HepG2 (cell line): ENCODE data around the gene ZFP69. TPM values are rescaled to one million over a fixed set of nuclear protein-coding genes. Genes with fewer than 3 reads are reported as not detected.

Experiments used
- ARID2 ChIP-seq: sonication (generic); formaldehyde crosslinking; IDR thresholded peaks from 2 replicates; pipeline ENCODE4 v1.8.1; 2022; ENCODE audit warnings: mild to moderate bottlenecking, missing genetic modification reagents, borderline replicate concordance
- ATRX ChIP-seq: sonication (generic); formaldehyde crosslinking; IDR thresholded peaks from 2 replicates; pipeline ENCODE4 v1.4.0; 2020; ENCODE audit warnings: missing genetic modification reagents, borderline replicate concordance
- FOXA1 ChIP-seq, 2 experiments: fragments of 450-650 bp in 1 of 2; sonication (generic) in 1 of 2; formaldehyde crosslinking in 1 of 2; IDR thresholded peaks; 2 replicates each; pipeline versions ENCODE4 v1.4.0 to v1.6.1; 2016 to 2020; ENCODE audit warnings: missing genetic modification reagents in 1 of 2
- GABPA ChIP-seq, 2 experiments: IDR thresholded peaks; 2 replicates each; pipeline ENCODE4 v1.6.1; 2011 to 2016; ENCODE audit warnings: low read depth in 2 of 2, low read length in 1 of 2, missing biosample characterization in 1 of 2, missing genetic modification characterization in 1 of 2
- JUNB ChIP-seq: sonication (generic); formaldehyde crosslinking; IDR thresholded peaks from 2 replicates; pipeline ENCODE4 v1.8.0; 2022; ENCODE audit warnings: missing genetic modification reagents, mild to moderate bottlenecking, borderline replicate concordance
- KLF6 ChIP-seq: IDR thresholded peaks from 2 replicates; pipeline ENCODE4 v1.8.0; 2016; ENCODE audit warnings: missing biosample characterization, missing genetic modification reagents
- NCOA5 ChIP-seq: sonication (generic); formaldehyde crosslinking; IDR thresholded peaks from 2 replicates; pipeline ENCODE4 v1.4.0; 2020; ENCODE audit warnings: missing genetic modification reagents
- ZFX ChIP-seq: sonication (generic); formaldehyde crosslinking; IDR thresholded peaks from 2 replicates; pipeline ENCODE4 v1.4.0; 2020; ENCODE audit warnings: mild to moderate bottlenecking, low read depth, missing genetic modification reagents, moderate library complexity
- ZNF530 ChIP-seq: sonication (generic); formaldehyde crosslinking; IDR thresholded peaks from 2 replicates; pipeline ENCODE4 v1.5.0; 2020; ENCODE audit warnings: low read depth, mild to moderate bottlenecking, missing genetic modification reagents
- polyA plus RNA-seq, 8 experiments: library from polyadenylated mRNA; depleted of rRNA in 3 of 8; stranded (reverse) in 7 of 8; unstranded in 1 of 8; fragments of >200 nt; fragmentation: Illumina TruSeq in 4 of 8; extraction: Trizol in 4 of 8; gene quantifications; 2 replicates each; pipeline versions ENCODE4 v1.2.1 to v1.2.3, GENCODE V29; 2011 to 2016; ENCODE audit warnings: low read depth in 4 of 8, missing spikeins in 1 of 8, mixed read lengths in 1 of 8; ENCODE audit not compliant: insufficient read depth in 1 of 8
- total RNA-seq, 5 experiments: library from RNA; depleted of rRNA; stranded (reverse); fragments of >200 nt; fragmentation: Illumina TruSeq; extraction: Trizol; gene quantifications; 2 replicates each; pipeline ENCODE4 v1.2.3, GENCODE V29; 2016; ENCODE audit warnings: low read depth in 1 of 5
- TF ChIP-seq, protein P1 (sequence below): sonication (generic); formaldehyde crosslinking; IDR thresholded peaks from 2 replicates; pipeline ENCODE4 v1.5.0; 2020; ENCODE audit warnings: missing genetic modification reagents
- TF ChIP-seq, protein P2 (sequence below), 2 experiments: sonication (generic) in 1 of 2; formaldehyde crosslinking in 1 of 2; IDR thresholded peaks; 2 replicates each; pipeline versions ENCODE4 v1.4.0 to v1.6.1; 2016 to 2020; ENCODE audit warnings: borderline replicate concordance in 1 of 2, low read depth in 1 of 2, mild to moderate bottlenecking in 1 of 2, missing genetic modification reagents in 1 of 2
- TF ChIP-seq, protein P3 (sequence below): IDR thresholded peaks from 2 replicates; pipeline ENCODE4 v1.6.1; 2016; ENCODE audit warnings: mild to moderate bottlenecking
- TF ChIP-seq, protein P4 (sequence below): sonication (generic); formaldehyde crosslinking; IDR thresholded peaks from 2 replicates; pipeline ENCODE4 v1.4.0; 2020; ENCODE audit warnings: mild to moderate bottlenecking, missing genetic modification reagents

Gene ZFP69
- total and polyA plus RNA-seq, 2 of the 13 experiments (the other 11 are each of a cell fraction or from before 2014, with no cell fraction given), result 2.6 to 5.6 TPM

DNA sequence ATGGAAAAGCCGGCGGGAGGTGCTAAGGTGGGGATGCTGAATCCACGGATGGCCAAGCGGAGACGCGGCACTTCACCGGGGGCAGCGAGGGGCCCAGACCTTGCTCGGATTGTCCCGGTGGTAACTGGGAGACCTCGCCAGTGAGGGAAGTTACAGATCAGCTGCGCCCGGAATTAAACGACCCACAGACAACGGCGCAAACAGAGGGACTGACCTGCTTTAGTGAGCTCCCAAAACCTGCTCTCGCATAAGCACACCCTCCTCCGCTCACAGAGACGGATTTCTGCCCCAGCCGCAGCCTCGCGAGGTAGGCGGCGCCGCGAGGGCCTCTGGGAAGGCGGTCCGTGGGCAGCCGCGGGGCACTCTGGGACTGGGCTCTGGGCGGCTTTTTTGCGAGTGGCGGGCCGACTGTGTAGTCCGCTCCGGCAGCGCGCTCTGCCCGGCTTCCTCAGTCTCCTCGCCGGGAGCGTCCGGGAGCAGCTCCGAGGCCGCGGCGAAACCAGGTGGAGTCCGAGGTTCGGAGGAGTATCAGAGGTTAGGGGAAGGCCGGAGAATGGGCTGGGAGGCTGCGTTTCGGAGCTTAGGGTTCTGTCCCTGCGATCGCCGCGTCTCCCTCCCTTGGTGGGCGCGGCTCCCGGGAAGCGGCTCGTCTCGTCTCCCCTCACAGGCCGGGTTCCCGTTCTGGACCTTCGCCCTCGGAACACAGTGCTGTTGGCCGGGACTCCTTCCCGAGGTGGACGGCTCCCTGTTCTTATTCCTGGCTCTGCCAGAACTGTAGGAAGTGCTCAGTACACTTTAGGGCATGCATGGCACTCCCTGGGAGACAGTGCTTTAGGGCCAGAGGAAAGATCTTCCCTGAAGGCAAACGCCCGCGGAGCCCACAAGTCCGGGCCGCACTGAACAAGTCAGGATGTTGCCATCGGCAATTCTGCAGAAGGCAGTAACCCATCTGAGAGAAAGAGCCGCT lies 31.6 kb downstream of the ZFP69 start, which contains the start of gene EXO5 (continued):
- TF ChIP-seq ZFX (peak; percentile 84), ATRX (CRISPR knock-in tag) (no peak), ARID2 (no peak; the same call in 1 of the 2 replicates), GABPA (IDR thresholded peaks at IDR 0.05; ENCODE audit: low read depth, low read length) (no peak), GABPA (CRISPR knock-in tag; IDR thresholded peaks at IDR 0.05; ENCODE audit: low read depth) (peak; percentile 38), KLF6 (CRISPR knock-in tag) (peak; percentile 51; the same call in 1 of the 2 replicates), JUNB (CRISPR knock-in tag) (no peak), FOXA1 (IDR thresholded peaks at IDR 0.05) (no peak), FOXA1 (CRISPR knock-in tag; IDR thresholded peaks at IDR 0.05) (0 out of 2 replicates have a peak, but pooled peaks have one; percentile 7), ZNF530 (CRISPR knock-in tag) (no peak), NCOA5 (CRISPR knock-in tag) (no peak)
- TF ChIP-seq, protein P1, sequence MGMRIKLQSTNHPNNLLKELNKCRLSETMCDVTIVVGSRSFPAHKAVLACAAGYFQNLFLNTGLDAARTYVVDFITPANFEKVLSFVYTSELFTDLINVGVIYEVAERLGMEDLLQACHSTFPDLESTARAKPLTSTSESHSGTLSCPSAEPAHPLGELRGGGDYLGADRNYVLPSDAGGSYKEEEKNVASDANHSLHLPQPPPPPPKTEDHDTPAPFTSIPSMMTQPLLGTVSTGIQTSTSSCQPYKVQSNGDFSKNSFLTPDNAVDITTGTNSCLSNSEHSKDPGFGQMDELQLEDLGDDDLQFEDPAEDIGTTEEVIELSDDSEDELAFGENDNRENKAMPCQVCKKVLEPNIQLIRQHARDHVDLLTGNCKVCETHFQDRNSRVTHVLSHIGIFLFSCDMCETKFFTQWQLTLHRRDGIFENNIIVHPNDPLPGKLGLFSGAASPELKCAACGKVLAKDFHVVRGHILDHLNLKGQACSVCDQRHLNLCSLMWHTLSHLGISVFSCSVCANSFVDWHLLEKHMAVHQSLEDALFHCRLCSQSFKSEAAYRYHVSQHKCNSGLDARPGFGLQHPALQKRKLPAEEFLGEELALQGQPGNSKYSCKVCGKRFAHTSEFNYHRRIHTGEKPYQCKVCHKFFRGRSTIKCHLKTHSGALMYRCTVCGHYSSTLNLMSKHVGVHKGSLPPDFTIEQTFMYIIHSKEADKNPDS (CRISPR knock-in tag), result peak; percentile 58; the same call in 1 of the 2 replicates
- TF ChIP-seq, protein P2, sequence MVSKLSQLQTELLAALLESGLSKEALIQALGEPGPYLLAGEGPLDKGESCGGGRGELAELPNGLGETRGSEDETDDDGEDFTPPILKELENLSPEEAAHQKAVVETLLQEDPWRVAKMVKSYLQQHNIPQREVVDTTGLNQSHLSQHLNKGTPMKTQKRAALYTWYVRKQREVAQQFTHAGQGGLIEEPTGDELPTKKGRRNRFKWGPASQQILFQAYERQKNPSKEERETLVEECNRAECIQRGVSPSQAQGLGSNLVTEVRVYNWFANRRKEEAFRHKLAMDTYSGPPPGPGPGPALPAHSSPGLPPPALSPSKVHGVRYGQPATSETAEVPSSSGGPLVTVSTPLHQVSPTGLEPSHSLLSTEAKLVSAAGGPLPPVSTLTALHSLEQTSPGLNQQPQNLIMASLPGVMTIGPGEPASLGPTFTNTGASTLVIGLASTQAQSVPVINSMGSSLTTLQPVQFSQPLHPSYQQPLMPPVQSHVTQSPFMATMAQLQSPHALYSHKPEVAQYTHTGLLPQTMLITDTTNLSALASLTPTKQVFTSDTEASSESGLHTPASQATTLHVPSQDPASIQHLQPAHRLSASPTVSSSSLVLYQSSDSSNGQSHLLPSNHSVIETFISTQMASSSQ (IDR thresholded peaks at IDR 0.05; ENCODE audit: low read depth), result no peak
- TF ChIP-seq, protein P2 (CRISPR knock-in tag; IDR thresholded peaks at IDR 0.05; ENCODE audit: borderline replicate concordance), result peak; percentile 50; the same call in 1 of the 2 replicates
- TF ChIP-seq, protein P3, sequence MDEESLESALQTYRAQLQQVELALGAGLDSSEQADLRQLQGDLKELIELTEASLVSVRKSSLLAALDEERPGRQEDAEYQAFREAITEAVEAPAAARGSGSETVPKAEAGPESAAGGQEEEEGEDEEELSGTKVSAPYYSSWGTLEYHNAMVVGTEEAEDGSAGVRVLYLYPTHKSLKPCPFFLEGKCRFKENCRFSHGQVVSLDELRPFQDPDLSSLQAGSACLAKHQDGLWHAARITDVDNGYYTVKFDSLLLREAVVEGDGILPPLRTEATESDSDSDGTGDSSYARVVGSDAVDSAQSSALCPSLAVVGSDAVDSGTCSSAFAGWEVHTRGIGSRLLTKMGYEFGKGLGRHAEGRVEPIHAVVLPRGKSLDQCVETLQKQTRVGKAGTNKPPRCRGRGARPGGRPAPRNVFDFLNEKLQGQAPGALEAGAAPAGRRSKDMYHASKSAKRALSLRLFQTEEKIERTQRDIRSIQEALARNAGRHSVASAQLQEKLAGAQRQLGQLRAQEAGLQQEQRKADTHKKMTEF (CRISPR knock-in tag), result peak; percentile 66; the same call in 1 of the 2 replicates
- TF ChIP-seq, protein P4, sequence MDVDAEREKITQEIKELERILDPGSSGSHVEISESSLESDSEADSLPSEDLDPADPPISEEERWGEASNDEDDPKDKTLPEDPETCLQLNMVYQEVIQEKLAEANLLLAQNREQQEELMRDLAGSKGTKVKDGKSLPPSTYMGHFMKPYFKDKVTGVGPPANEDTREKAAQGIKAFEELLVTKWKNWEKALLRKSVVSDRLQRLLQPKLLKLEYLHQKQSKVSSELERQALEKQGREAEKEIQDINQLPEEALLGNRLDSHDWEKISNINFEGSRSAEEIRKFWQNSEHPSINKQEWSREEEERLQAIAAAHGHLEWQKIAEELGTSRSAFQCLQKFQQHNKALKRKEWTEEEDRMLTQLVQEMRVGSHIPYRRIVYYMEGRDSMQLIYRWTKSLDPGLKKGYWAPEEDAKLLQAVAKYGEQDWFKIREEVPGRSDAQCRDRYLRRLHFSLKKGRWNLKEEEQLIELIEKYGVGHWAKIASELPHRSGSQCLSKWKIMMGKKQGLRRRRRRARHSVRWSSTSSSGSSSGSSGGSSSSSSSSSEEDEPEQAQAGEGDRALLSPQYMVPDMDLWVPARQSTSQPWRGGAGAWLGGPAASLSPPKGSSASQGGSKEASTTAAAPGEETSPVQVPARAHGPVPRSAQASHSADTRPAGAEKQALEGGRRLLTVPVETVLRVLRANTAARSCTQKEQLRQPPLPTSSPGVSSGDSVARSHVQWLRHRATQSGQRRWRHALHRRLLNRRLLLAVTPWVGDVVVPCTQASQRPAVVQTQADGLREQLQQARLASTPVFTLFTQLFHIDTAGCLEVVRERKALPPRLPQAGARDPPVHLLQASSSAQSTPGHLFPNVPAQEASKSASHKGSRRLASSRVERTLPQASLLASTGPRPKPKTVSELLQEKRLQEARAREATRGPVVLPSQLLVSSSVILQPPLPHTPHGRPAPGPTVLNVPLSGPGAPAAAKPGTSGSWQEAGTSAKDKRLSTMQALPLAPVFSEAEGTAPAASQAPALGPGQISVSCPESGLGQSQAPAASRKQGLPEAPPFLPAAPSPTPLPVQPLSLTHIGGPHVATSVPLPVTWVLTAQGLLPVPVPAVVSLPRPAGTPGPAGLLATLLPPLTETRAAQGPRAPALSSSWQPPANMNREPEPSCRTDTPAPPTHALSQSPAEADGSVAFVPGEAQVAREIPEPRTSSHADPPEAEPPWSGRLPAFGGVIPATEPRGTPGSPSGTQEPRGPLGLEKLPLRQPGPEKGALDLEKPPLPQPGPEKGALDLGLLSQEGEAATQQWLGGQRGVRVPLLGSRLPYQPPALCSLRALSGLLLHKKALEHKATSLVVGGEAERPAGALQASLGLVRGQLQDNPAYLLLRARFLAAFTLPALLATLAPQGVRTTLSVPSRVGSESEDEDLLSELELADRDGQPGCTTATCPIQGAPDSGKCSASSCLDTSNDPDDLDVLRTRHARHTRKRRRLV (CRISPR knock-in tag), result peak; percentile 95
